ENCODE measurements around the gene TSPY4.

GRCh38 chrY:9320996-9321395 is 16.3 kb upstream of the TSPY4 start:
- TF ChIP-seq CTCF (IDR thresholded peaks at IDR 0.05) (no peak), ZFX (IDR thresholded peaks at IDR 0.05; ENCODE audit: borderline replicate concordance) (no peak)
